Endodermal cell (in vitro differentiated cells): ENCODE measurements around the gene CD300C. TPM values are rescaled to one million over a fixed set of nuclear protein-coding genes. Genes with fewer than 3 reads are reported as not detected.
A peak's percentile ranks its signal among the peaks of the same experiment; 100 is the strongest.

Source experiments
- DNase-seq: peaks from one replicate; pipeline ENCODE4 v3.0.0-alpha.2; 2017
- H3K27ac ChIP-seq: 2 replicates; pipeline ENCODE4 v1.5.1; 2013; ENCODE audit warnings: mild to moderate bottlenecking, low read depth, low read length, moderate library complexity
- H3K27me3 ChIP-seq: 2 replicates; pipeline ENCODE4 v1.6.1; 2013; ENCODE audit warnings: mild to moderate bottlenecking, low read length, moderate library complexity; ENCODE audit not compliant: insufficient read depth, control insufficient read depth, poor library complexity, severe bottlenecking
- H3K36me3 ChIP-seq: 2 replicates; pipeline ENCODE4 v1.7.0; 2013; ENCODE audit warnings: mild to moderate bottlenecking, low read length, moderate library complexity; ENCODE audit not compliant: control insufficient read depth, insufficient read depth
- H3K4me1 ChIP-seq: one replicate; pipeline ENCODE4 v1.7.0; 2013; ENCODE audit warnings: low read length; ENCODE audit not compliant: control insufficient read depth, insufficient read depth
- H3K4me3 ChIP-seq: 2 replicates; pipeline ENCODE4 v1.5.1; 2013; ENCODE audit warnings: mild to moderate bottlenecking, low read length, moderate library complexity
- H3K9ac ChIP-seq: 2 replicates; pipeline ENCODE4 v1.6.1; 2013; ENCODE audit warnings: mild to moderate bottlenecking, low read length, moderate library complexity; ENCODE audit not compliant: poor library complexity, severe bottlenecking; ENCODE audit errors: extremely low read depth
- H3K9me3 ChIP-seq: 2 replicates; pipeline ENCODE4 v1.6.1; 2013; ENCODE audit warnings: mild to moderate bottlenecking, low read length, moderate library complexity; ENCODE audit not compliant: control insufficient read depth
- H3K27ac Mint-ChIP-seq: 2 replicates; pipeline ENCODE4 v1.8.0; 2020; ENCODE audit warnings: mixed read lengths
- H3K27me3 Mint-ChIP-seq: 2 replicates; pipeline ENCODE4 v1.8.0; 2021; ENCODE audit warnings: mild to moderate bottlenecking, mixed read lengths; ENCODE audit not compliant: insufficient read depth
- H3K36me3 Mint-ChIP-seq: 2 replicates; pipeline ENCODE4 v1.8.0; 2020; ENCODE audit warnings: low read depth, mixed read lengths
- H3K4me1 Mint-ChIP-seq: 2 replicates; pipeline ENCODE4 v1.8.0; 2020; ENCODE audit warnings: mixed read lengths
- H3K4me3 Mint-ChIP-seq: 2 replicates; pipeline ENCODE4 v1.8.0; 2020; ENCODE audit warnings: mild to moderate bottlenecking, moderate library complexity, mixed read lengths
- H3K9me3 Mint-ChIP-seq: 2 replicates; pipeline ENCODE4 v1.8.0; 2020; ENCODE audit warnings: mild to moderate bottlenecking, mixed read lengths
- WGBS, 2 experiments: methylation state at CpG; one replicate each; pipeline versions ENCODE4 v1.1.5 to v1.1.7; 2013; ENCODE audit warnings: missing lambda C conversion rate in 2 of 2, mixed read lengths in 1 of 2; ENCODE audit not compliant: insufficient coverage in 1 of 2, insufficient read length in 1 of 2; 5-methylcytosine and 5-hydroxymethylcytosine counted together
- total RNA-seq, 2 donors: library from RNA; stranded (reverse); fragmentation: NEBNext Ultra II Directional in 1 of 2; extraction: Animal tissue kit (Norgen Biotek cat#: 25700) in 1 of 2; gene quantifications; 2 replicates in 1 of 2; 3 replicates in 1 of 2; pipeline ENCODE4 v1.2.1, GENCODE V29; 2021
- TF ChIP-seq, protein P1 (sequence below): fragments of 200-600 bp; sonication (generic); conservative IDR thresholded peaks from 2 replicates; pipeline ENCODE4 v1.5.0; 2021; ENCODE audit warnings: antibody characterized with exemption, mild to moderate bottlenecking

CD300C gene
- total RNA-seq, 2 donors from 2014 or later, result not detected

DNA sequence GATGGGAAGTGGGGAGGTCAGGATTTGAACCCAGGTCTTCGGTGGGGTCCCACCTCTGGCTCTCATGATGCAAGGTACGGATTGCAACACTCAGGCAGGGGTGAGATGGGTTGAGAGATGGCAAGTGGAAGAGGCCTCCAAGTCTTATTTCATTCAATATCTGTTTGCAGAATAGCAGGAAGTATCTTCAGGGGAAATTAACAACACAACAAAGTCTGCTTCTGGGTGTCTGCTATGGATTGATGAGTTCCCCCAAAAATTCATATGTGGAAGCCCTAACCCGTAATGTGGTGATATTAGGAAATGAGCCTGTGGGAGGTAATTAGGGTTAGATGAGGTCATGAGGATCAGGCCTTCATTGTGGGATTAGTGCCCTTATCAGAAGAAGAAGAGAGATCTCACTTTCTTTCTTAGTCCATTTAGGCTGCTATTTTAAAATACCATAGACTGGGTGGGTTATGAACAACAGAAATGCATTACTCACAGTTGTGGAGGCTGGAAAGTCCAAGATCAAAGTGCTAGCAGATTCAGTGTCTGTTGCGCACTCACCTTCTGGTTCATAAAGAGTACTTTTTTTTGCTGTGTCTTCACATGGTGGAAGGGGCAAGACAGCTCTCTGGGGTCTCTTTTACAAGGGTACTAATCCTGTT lies 25.8 kb upstream of the CD300C start:
- no peak overlapping the region for H3K4me3 ChIP-seq
- Mint-ChIP-seq H3K36me3 (no peaks in the 10 kb centered on the region), H3K4me1 (peaks cover 7% of the 10 kb centered on the region), H3K27me3 (peaks cover 57% of the 10 kb centered on the region), H3K9me3 (no peaks in the 10 kb centered on the region), H3K27ac (no peak overlapping the region), H3K4me3 (no peak overlapping the region)
- peaks cover 74% of the 10 kb centered on the region for H3K27me3 ChIP-seq
- no peaks in the 10 kb centered on the region for H3K36me3 ChIP-seq
- H3K9me3 ChIP-seq, result no peaks in the 10 kb centered on the region
- H3K27ac ChIP-seq, result no peak overlapping the region
- TF ChIP-seq, protein P1, sequence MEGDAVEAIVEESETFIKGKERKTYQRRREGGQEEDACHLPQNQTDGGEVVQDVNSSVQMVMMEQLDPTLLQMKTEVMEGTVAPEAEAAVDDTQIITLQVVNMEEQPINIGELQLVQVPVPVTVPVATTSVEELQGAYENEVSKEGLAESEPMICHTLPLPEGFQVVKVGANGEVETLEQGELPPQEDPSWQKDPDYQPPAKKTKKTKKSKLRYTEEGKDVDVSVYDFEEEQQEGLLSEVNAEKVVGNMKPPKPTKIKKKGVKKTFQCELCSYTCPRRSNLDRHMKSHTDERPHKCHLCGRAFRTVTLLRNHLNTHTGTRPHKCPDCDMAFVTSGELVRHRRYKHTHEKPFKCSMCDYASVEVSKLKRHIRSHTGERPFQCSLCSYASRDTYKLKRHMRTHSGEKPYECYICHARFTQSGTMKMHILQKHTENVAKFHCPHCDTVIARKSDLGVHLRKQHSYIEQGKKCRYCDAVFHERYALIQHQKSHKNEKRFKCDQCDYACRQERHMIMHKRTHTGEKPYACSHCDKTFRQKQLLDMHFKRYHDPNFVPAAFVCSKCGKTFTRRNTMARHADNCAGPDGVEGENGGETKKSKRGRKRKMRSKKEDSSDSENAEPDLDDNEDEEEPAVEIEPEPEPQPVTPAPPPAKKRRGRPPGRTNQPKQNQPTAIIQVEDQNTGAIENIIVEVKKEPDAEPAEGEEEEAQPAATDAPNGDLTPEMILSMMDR, result no peak
- H3K4me1 ChIP-seq, result peaks cover 4% of the 10 kb centered on the region
- DNase-seq, result no peak
- no peak overlapping the region for H3K9ac ChIP-seq
- WGBS, 2 experiments, result 84 to 87% methylated on average over 3 to 4 of the region's 4 CpGs

DNA sequence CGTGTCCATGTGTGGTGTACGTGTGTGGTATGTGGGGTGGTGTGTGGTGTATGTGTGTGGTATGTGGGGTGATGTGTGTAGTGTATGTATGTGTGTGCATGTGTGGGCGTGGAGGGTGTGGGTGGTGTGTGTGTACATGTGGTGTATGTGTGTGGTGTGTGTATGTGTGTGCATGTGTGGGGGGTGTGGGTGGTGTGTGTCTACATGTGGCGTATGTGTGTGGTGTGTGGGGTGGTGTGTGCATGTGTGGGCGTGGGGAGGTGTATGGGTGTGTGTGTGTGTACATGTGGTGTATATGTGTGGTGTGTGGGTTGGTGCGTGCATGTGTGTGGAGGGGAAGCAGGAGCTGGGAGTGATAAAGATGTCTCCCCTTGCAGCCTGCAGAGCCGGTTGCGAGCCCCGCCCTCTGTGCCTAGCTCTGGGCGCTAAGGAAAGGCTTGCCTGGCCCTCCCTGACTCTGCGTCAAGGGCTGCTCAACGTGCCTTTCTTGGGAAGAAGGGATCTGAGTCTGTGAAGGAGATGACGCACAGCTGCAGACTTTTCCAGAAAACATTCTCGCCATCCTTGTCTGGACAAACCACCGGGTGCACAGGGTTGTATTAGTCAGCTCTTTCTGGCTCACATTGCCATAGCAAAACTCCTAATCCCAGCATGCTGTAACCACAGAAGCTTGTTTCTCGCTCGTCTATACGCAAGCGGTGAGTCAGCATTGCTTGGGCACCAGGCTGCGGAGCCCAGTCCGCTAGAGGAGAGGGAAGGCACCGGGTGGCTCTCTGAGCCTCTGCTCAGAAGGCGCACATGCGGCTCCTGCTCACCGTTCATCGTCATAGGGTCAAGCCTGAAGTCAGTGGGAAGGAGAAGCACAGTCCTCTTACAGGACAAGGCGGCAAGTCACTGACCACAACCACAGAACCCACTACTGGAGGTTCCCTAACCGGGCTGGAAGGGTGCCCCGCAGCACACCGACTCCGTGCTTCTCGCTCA lies 23.4 kb upstream of the CD300C start:
- Histone ChIP-seq H3K27ac (no peak overlapping the region), H3K9me3 (no peaks in the 10 kb centered on the region), H3K27me3 (peaks cover 59% of the 10 kb centered on the region), H3K4me3 (no peak overlapping the region), H3K9ac (no peak overlapping the region), H3K36me3 (no peaks in the 10 kb centered on the region), H3K4me1 (peaks cover 4% of the 10 kb centered on the region)
- 85 to 87% methylated on average over 29 to 32 of the region's 32 CpGs for WGBS, 2 experiments
- H3K9me3 Mint-ChIP-seq, result no peaks in the 10 kb centered on the region
- TF ChIP-seq, protein P1, result no peak
- no peak overlapping the region for H3K27ac Mint-ChIP-seq
- peak; percentile 72 for DNase-seq
- H3K4me1 Mint-ChIP-seq, result peaks cover 9% of the 10 kb centered on the region
- H3K4me3 Mint-ChIP-seq, result no peak overlapping the region
- peaks cover 41% of the 10 kb centered on the region for H3K27me3 Mint-ChIP-seq
- no peaks in the 10 kb centered on the region for H3K36me3 Mint-ChIP-seq

GRCh38 chr17:74568106-74568873 lies 22.4 kb upstream of the CD300C start:
- H3K27ac ChIP-seq, result no peak overlapping the region
- H3K4me1 Mint-ChIP-seq, result peaks cover 9% of the 10 kb centered on the region
- H3K27me3 ChIP-seq, result peaks cover 49% of the 10 kb centered on the region
- no peaks in the 10 kb centered on the region for H3K36me3 ChIP-seq
- no peak for DNase-seq
- no peaks in the 10 kb centered on the region for H3K9me3 Mint-ChIP-seq
- no peak overlapping the region for H3K4me3 Mint-ChIP-seq
- TF ChIP-seq, protein P1, result no peak
- H3K9me3 ChIP-seq, result no peaks in the 10 kb centered on the region
- H3K4me1 ChIP-seq, result peaks cover 4% of the 10 kb centered on the region
- H3K36me3 Mint-ChIP-seq, result no peaks in the 10 kb centered on the region
- H3K27ac Mint-ChIP-seq, result no peak overlapping the region
- no peak overlapping the region for H3K9ac ChIP-seq
- WGBS, 2 experiments, result 89 to 96% methylated on average over 3 to 4 of the region's 4 CpGs
- H3K4me3 ChIP-seq, result no peak overlapping the region
- H3K27me3 Mint-ChIP-seq, result peaks cover 36% of the 10 kb centered on the region
